IMR-90 (cell line): ENCODE data around the gene C3orf22. TPM values are rescaled to one million over a fixed set of nuclear protein-coding genes. Genes with fewer than 3 reads are reported as not detected.

Experiments used
- ATAC-seq: fragments of 200-7000 bp; cut with Tn5 transposase; 2 replicates; pipeline ENCODE4 v1.9.1; 2020; ENCODE audit warnings: low read depth, mild to moderate bottlenecking, moderate library complexity
- BruUV-seq: library from RNA; stranded (reverse); fragments of 400-500 nt; replicated peaks from 2 replicates; lab custom pipeline; 2021; lab: Mats Ljungman, UMichigan
- CTCF ChIA-PET: fragments of 300-600 bp; formaldehyde crosslinking; extraction: SDS; loops from one replicate; lab custom pipeline; 2021; ENCODE audit warnings: antibody characterized with exemption; lab: Yijun Ruan, JAX
- POLR2A ChIA-PET: fragments of 300-600 bp; sonication (Branson Sonifier 250); formaldehyde crosslinking; loops from one replicate; lab custom pipeline; 2022; ENCODE audit warnings: antibody characterized with exemption; ENCODE audit not compliant: unreplicated experiment; lab: Charles Lee
- DNase-seq: peaks from one replicate; pipeline ENCODE4 v3.0.0; 2013
- H2AFZ ChIP-seq: replicated peaks from 2 replicates; pipeline ENCODE3; 2013; ENCODE audit warnings: low read length, mild to moderate bottlenecking; ENCODE audit not compliant: poor library complexity
- H2AK5ac ChIP-seq: 2 replicates; pipeline ENCODE4 v1.6.1; 2013; ENCODE audit warnings: low read depth, low read length, inconsistent platforms
- H2AK9ac ChIP-seq: replicated peaks from 2 replicates; pipeline ENCODE3; 2013; ENCODE audit warnings: mild to moderate bottlenecking, low read depth, low read length, moderate library complexity; ENCODE audit not compliant: poor library complexity
- H2BK120ac ChIP-seq: 2 replicates; pipeline ENCODE4 v1.6.1; 2013; ENCODE audit warnings: low read depth, low read length, inconsistent platforms
- H2BK15ac ChIP-seq: 3 replicates; pipeline ENCODE4 v1.6.1; 2013; ENCODE audit warnings: low read depth, low read length, inconsistent platforms
- H2BK20ac ChIP-seq: 2 replicates; pipeline ENCODE4 v1.6.1; 2013; ENCODE audit warnings: low read depth, mild to moderate bottlenecking, inconsistent platforms, low read length, moderate library complexity
- H2BK5ac ChIP-seq: 2 replicates; pipeline ENCODE4 v1.6.1; 2013; ENCODE audit warnings: mild to moderate bottlenecking, low read depth, low read length, inconsistent platforms; ENCODE audit not compliant: poor library complexity, severe bottlenecking
- H3K14ac ChIP-seq: replicated peaks from 2 replicates; pipeline ENCODE4 v1.6.1; 2013; ENCODE audit warnings: low read depth, low read length, inconsistent platforms
- H3K18ac ChIP-seq: 2 replicates; pipeline ENCODE4 v1.6.1; 2013; ENCODE audit warnings: low read depth, low read length, control low read depth
- H3K23ac ChIP-seq: 2 replicates; pipeline ENCODE4 v1.6.1; 2013; ENCODE audit warnings: low read depth, low read length, inconsistent platforms
- H3K27ac ChIP-seq: 2 replicates; pipeline ENCODE4 v1.5.1; 2013; ENCODE audit warnings: mild to moderate bottlenecking, control low read depth, low read length; ENCODE audit not compliant: insufficient read depth
- H3K27me3 ChIP-seq: 2 replicates; pipeline ENCODE4 v1.6.1; 2013; ENCODE audit warnings: low read length; ENCODE audit not compliant: control insufficient read depth, insufficient read depth
- H3K36me3 ChIP-seq: 2 replicates; pipeline ENCODE4 v1.6.1; 2013; ENCODE audit warnings: low read length, mixed read lengths; ENCODE audit not compliant: control insufficient read depth, insufficient read depth
- H3K4ac ChIP-seq: 2 replicates; pipeline ENCODE4 v1.6.1; 2013; ENCODE audit warnings: low read depth, low read length, inconsistent platforms
- H3K4me1 ChIP-seq: 2 replicates; pipeline ENCODE4 v1.6.1; 2013; ENCODE audit warnings: low read length, mixed read lengths; ENCODE audit not compliant: control insufficient read depth, insufficient read depth
- H3K4me2 ChIP-seq: 2 replicates; pipeline ENCODE4 v1.6.1; 2013; ENCODE audit warnings: low read depth, mild to moderate bottlenecking, control low read depth, low read length, moderate library complexity
- H3K4me3 ChIP-seq: 2 replicates; pipeline ENCODE4 v1.5.1; 2013; ENCODE audit warnings: low read depth, mild to moderate bottlenecking, control low read depth, low read length, moderate library complexity; ENCODE audit not compliant: insufficient read depth
- H3K56ac ChIP-seq: 2 replicates; pipeline ENCODE4 v1.6.1; 2013; ENCODE audit warnings: low read length, inconsistent platforms; ENCODE audit not compliant: insufficient read depth; ENCODE audit errors: extremely low read depth
- H3K79me1 ChIP-seq, 2 experiments: 2 replicates each; pipeline ENCODE4 v1.6.1; 2013; ENCODE audit warnings: low read length in 2 of 2, inconsistent platforms in 1 of 2, low read depth in 1 of 2
- H3K9ac ChIP-seq: 2 replicates; pipeline ENCODE4 v1.6.1; 2013; ENCODE audit warnings: low read depth, low read length, control low read depth
- H3K9me1 ChIP-seq: 2 replicates; pipeline ENCODE4 v1.6.1; 2013; ENCODE audit warnings: low read length, inconsistent platforms; ENCODE audit not compliant: insufficient read depth
- H3K9me3 ChIP-seq: 2 replicates; pipeline ENCODE4 v1.6.1; 2013; ENCODE audit warnings: low read length; ENCODE audit not compliant: control insufficient read depth, insufficient read depth
- H4K20me1 ChIP-seq: 2 replicates; pipeline ENCODE4 v1.6.1; 2013; ENCODE audit warnings: low read length, inconsistent platforms; ENCODE audit not compliant: insufficient read depth
- H4K5ac ChIP-seq: 2 replicates; pipeline ENCODE4 v1.6.1; 2013; ENCODE audit warnings: mild to moderate bottlenecking, low read depth, low read length, control low read depth
- H4K8ac ChIP-seq, 2 experiments: 2 replicates each; pipeline ENCODE4 v1.6.1; 2013; ENCODE audit warnings: low read depth in 2 of 2, low read length in 2 of 2, control low read depth in 1 of 2, inconsistent platforms in 1 of 2
- H4K91ac ChIP-seq: 2 replicates; pipeline ENCODE4 v1.6.1; 2013; ENCODE audit warnings: low read depth, low read length, inconsistent platforms; ENCODE audit not compliant: insufficient read depth
- BHLHE40 ChIP-seq: fragments of 150-350 bp; IDR thresholded peaks from 2 replicates; pipeline ENCODE4 v1.6.1; 2016; ENCODE audit warnings: mild to moderate bottlenecking, low read depth, low read length
- CEBPB ChIP-seq: IDR thresholded peaks from 2 replicates; pipeline ENCODE4 v1.6.1; 2012; ENCODE audit warnings: low read depth, low read length, improper control_type of control experiment
- CHD1 ChIP-seq: IDR thresholded peaks from 2 replicates; pipeline ENCODE4 v1.6.1; 2012; ENCODE audit warnings: low read depth, low read length, improper control_type of control experiment
- CTCF ChIP-seq: conservative IDR thresholded peaks from 2 replicates; pipeline ENCODE4 v1.5.1; 2012; ENCODE audit warnings: mild to moderate bottlenecking, low read depth, low read length, improper control_type of control experiment
- ELK1 ChIP-seq: fragments of 150-350 bp; IDR thresholded peaks from 2 replicates; pipeline ENCODE4 v1.6.1; 2016; ENCODE audit warnings: low read depth, mild to moderate bottlenecking, low read length, moderate library complexity, borderline replicate concordance
- FOS ChIP-seq: fragments of 150-350 bp; IDR thresholded peaks from 2 replicates; pipeline ENCODE4 v1.6.1; 2016; ENCODE audit warnings: low read depth, low read length
- MAFK ChIP-seq: IDR thresholded peaks from 2 replicates; pipeline ENCODE4 v1.6.1; 2012; ENCODE audit warnings: low read depth, low read length, improper control_type of control experiment
- MAZ ChIP-seq: IDR thresholded peaks from 2 replicates; pipeline ENCODE4 v1.6.1; 2012; ENCODE audit warnings: low read depth, mild to moderate bottlenecking, low read length, improper control_type of control experiment, moderate library complexity, borderline replicate concordance
- MXI1 ChIP-seq: IDR thresholded peaks from 2 replicates; pipeline ENCODE4 v1.6.1; 2012; ENCODE audit warnings: low read depth, mild to moderate bottlenecking, low read length, moderate library complexity, borderline replicate concordance
- NFE2L2 ChIP-seq: fragments of 150-350 bp; IDR thresholded peaks from 2 replicates; pipeline ENCODE4 v1.6.1; 2016; ENCODE audit warnings: low read depth, mild to moderate bottlenecking, low read length
- POLR2A ChIP-seq: IDR thresholded peaks from 2 replicates; pipeline ENCODE4 v1.6.1; 2012; ENCODE audit warnings: mild to moderate bottlenecking, low read depth, low read length
- RAD21 ChIP-seq: IDR thresholded peaks from 2 replicates; pipeline ENCODE4 v1.6.1; 2012; ENCODE audit warnings: low read length, improper control_type of control experiment
- RCOR1 ChIP-seq: IDR thresholded peaks from 2 replicates; pipeline ENCODE4 v1.6.1; 2012; ENCODE audit warnings: mild to moderate bottlenecking, low read length, improper control_type of control experiment; ENCODE audit not compliant: insufficient replicate concordance
- RFX5 ChIP-seq: IDR thresholded peaks from 2 replicates; pipeline ENCODE4 v1.8.0; 2012; ENCODE audit warnings: low read depth, mild to moderate bottlenecking, low read length, moderate library complexity
- SMC3 ChIP-seq: fragments of 150-350 bp; IDR thresholded peaks from 2 replicates; pipeline ENCODE4 v1.6.1; 2016; ENCODE audit warnings: low read depth, mild to moderate bottlenecking, antibody characterized with exemption, low read length, moderate library complexity
- USF2 ChIP-seq: fragments of 150-350 bp; IDR thresholded peaks from 2 replicates; pipeline ENCODE4 v1.6.1; 2017; ENCODE audit warnings: mild to moderate bottlenecking, antibody characterized with exemption, low read length, low read depth
- WGBS, 2 experiments: methylation state at CpG; one replicate each; pipeline versions ENCODE4 v1.1.5 to v1.1.7; 2013; ENCODE audit warnings: missing lambda C conversion rate in 2 of 2; ENCODE audit not compliant: insufficient read length in 1 of 2; ENCODE audit errors: extremely low coverage in 2 of 2; 5-methylcytosine and 5-hydroxymethylcytosine counted together
- dilution Hi-C: fragments of 300-500 bp; cut with HindIII; formaldehyde crosslinking; loops from one replicate; pipeline ENCODE4 v1.14.3; 2018; ENCODE audit warnings: low sequenced_read_pairs; ENCODE audit not compliant: unreplicated experiment
- in situ Hi-C: fragments of 300-500 bp; cut with MboI; formaldehyde crosslinking; loops from 3 replicates; pipeline ENCODE4 v1.14.3; 2019; ENCODE audit warnings: low sequenced_read_pairs, inconsistent platforms, mixed read lengths
- intact Hi-C: fragments of 100-400 bp; cut with micrococcal nuclease; formaldehyde crosslinking; loops from 2 replicates; pipeline ENCODE4 v1.10.0; 2022
- polyA plus RNA-seq, 3 experiments: library from polyadenylated mRNA; depleted of rRNA; stranded (reverse); fragments of >200 nt; gene quantifications; 2 replicates each; pipeline ENCODE4 v1.2.3, GENCODE V29; 2012; ENCODE audit warnings: low replicate concordance in 1 of 3
- total RNA-seq: library from RNA; depleted of rRNA; stranded (reverse); fragments of >200 nt; gene quantifications from 2 replicates; pipeline ENCODE4 v1.2.3, GENCODE V29; 2012

C3orf22 gene
- total and polyA plus RNA-seq, 2 of the 4 experiments (the other 2 are of a cell fraction) = not detected

- H2BK15ac ChIP-seq = no peak overlapping the region
- no peak overlapping the region for H2BK20ac ChIP-seq
- no peaks in the 10 kb centered on the region for H3K9me1 ChIP-seq
- H2AFZ ChIP-seq = no peak overlapping the region
- H3K36me3 ChIP-seq = no peaks in the 10 kb centered on the region
- ATAC-seq = no peak
- no peaks in the 10 kb centered on the region for H4K20me1 ChIP-seq
- H3K79me1 ChIP-seq = no peaks in the 10 kb centered on the region
- ChIA-PET CTCF (no interaction called here), POLR2A (interaction anchor here (0.5 kb wide), 1 partner anchor 1112 kb away, joined by 13 read pairs; no protein-coding TSS in a partner anchor)
- H3K23ac ChIP-seq = no peak overlapping the region
- no peak overlapping the region for H3K18ac ChIP-seq
- no peaks in the 10 kb centered on the region; the same call in 1 of the 2 replicates for H3K9me3 ChIP-seq
- no peak overlapping the region for H2BK120ac ChIP-seq
- no peak for TF ChIP-seq CTCF
- no peak for TF ChIP-seq ELK1
- TF ChIP-seq RAD21 = no peak
- no peak for TF ChIP-seq RCOR1
- TF ChIP-seq NFE2L2 = no peak
- no peak for TF ChIP-seq USF2
- TF ChIP-seq SMC3 = no peak
- no peak for TF ChIP-seq FOS
- TF ChIP-seq MAZ = no peak
- TF ChIP-seq POLR2A = no peak
- TF ChIP-seq MXI1 = no peak
- TF ChIP-seq RFX5 = no peak
- TF ChIP-seq MAFK = no peak
- no peak for TF ChIP-seq BHLHE40
- TF ChIP-seq CHD1 = no peak
- no peak for TF ChIP-seq CEBPB
- H3K4me1 ChIP-seq = no peaks in the 10 kb centered on the region; the same call in 1 of the 2 replicates
- no peak overlapping the region for H2BK5ac ChIP-seq
- H2AK9ac ChIP-seq = no peak overlapping the region
- no peak overlapping the region for H3K4ac ChIP-seq
- no TSS peak for BruUV-seq
- H4K5ac ChIP-seq = no peak overlapping the region
- in situ Hi-C loops (no loop called here), dilution Hi-C loops (no loop called here), intact Hi-C loops (no loop called here)
- H3K27me3 ChIP-seq = peaks cover 36% of the 10 kb centered on the region
- 82% methylated on average over 3 of the region's 5 CpGs; no CpG with 5 or more reads in 1 of the 2 experiments for WGBS, 2 experiments
- no peak overlapping the region for H3K9ac ChIP-seq
- no peak overlapping the region for H4K91ac ChIP-seq
- no peak overlapping the region for H4K8ac ChIP-seq
- no peak overlapping the region for H3K27ac ChIP-seq
- H3K4me3 ChIP-seq = no peak overlapping the region
- no peak overlapping the region for H3K56ac ChIP-seq
- no peak overlapping the region for H2AK5ac ChIP-seq
- no peak overlapping the region for H3K14ac ChIP-seq
- DNase-seq = no peak
- no peak overlapping the region for H3K4me2 ChIP-seq
Measured at GRCh38 chr3:126545544-126545943, 13.2 kb downstream of the C3orf22 start.
